Progenitor cell of endocrine pancreas (in vitro differentiated cells): Measurements from ENCODE around the gene FBXO4. TPM values are rescaled to one million over a fixed set of nuclear protein-coding genes. Genes with fewer than 3 reads are reported as not detected.

Source experiments
- DNase-seq: peaks from one replicate; pipeline ENCODE4 v3.0.0; 2021; ENCODE audit warnings: low spot score; ENCODE audit not compliant: unreplicated experiment
- H3K27ac Mint-ChIP-seq: 2 replicates; pipeline ENCODE4 v1.8.0; 2021; ENCODE audit warnings: mild to moderate bottlenecking, moderate library complexity, mixed read lengths
- H3K27me3 Mint-ChIP-seq: 2 replicates; pipeline ENCODE4 v1.8.0; 2021; ENCODE audit warnings: mixed read lengths
- H3K36me3 Mint-ChIP-seq: 2 replicates; pipeline ENCODE4 v1.8.0; 2022; ENCODE audit warnings: mixed read lengths; ENCODE audit not compliant: insufficient read depth
- H3K4me1 Mint-ChIP-seq: 2 replicates; pipeline ENCODE4 v1.8.0; 2021; ENCODE audit warnings: low read depth, mixed read lengths
- H3K4me3 Mint-ChIP-seq: 2 replicates; pipeline ENCODE4 v1.8.0; 2021; ENCODE audit warnings: low read depth, mild to moderate bottlenecking, moderate library complexity, mixed read lengths
- H3K9me3 Mint-ChIP-seq: 2 replicates; pipeline ENCODE4 v1.8.0; 2021; ENCODE audit warnings: low read depth, mixed read lengths
- total RNA-seq: library from RNA; stranded (reverse); gene quantifications from 2 replicates; pipeline ENCODE4 v1.2.1, GENCODE V29; 2021
- TF ChIP-seq, protein P1 (sequence below): fragments of 200-600 bp; sonication (generic); IDR thresholded peaks from one replicate; pipeline ENCODE4 v1.5.0; 2021; ENCODE audit warnings: antibody characterized with exemption, mild to moderate bottlenecking; ENCODE audit not compliant: unreplicated experiment

Gene FBXO4
- total RNA-seq, 1 donor from 2014 or later = 6.9 TPM

DNA sequence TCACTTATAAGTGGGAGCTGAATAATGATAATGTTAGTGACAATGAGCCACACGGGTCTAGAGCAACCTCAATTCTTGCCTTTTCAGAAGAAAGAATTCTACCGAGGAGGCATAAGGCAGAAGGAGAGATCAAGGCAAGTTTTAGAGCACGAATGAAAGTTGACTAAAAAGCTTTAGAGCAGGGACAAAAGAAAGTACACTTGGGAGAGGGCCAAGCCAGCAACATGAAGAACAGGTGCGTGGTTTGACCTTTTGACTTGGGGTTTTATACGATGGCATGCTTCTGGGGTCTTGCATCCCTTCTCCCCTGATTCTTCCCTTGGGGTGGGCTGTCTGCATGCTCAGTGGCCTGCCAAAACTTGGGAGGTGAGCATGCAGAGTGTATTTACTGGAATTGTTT, 42.3 kb upstream of the FBXO4 start:
- Mint-ChIP-seq H3K36me3 (no peaks in the 10 kb centered on the region), H3K9me3 (peaks cover 4% of the 10 kb centered on the region), H3K27me3 (no peaks in the 10 kb centered on the region), H3K4me3 (no peak overlapping the region), H3K27ac (no peak overlapping the region), H3K4me1 (peaks cover 15% of the 10 kb centered on the region)
- TF ChIP-seq, protein P1, sequence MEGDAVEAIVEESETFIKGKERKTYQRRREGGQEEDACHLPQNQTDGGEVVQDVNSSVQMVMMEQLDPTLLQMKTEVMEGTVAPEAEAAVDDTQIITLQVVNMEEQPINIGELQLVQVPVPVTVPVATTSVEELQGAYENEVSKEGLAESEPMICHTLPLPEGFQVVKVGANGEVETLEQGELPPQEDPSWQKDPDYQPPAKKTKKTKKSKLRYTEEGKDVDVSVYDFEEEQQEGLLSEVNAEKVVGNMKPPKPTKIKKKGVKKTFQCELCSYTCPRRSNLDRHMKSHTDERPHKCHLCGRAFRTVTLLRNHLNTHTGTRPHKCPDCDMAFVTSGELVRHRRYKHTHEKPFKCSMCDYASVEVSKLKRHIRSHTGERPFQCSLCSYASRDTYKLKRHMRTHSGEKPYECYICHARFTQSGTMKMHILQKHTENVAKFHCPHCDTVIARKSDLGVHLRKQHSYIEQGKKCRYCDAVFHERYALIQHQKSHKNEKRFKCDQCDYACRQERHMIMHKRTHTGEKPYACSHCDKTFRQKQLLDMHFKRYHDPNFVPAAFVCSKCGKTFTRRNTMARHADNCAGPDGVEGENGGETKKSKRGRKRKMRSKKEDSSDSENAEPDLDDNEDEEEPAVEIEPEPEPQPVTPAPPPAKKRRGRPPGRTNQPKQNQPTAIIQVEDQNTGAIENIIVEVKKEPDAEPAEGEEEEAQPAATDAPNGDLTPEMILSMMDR = no peak
- DNase-seq = no peak

DNA sequence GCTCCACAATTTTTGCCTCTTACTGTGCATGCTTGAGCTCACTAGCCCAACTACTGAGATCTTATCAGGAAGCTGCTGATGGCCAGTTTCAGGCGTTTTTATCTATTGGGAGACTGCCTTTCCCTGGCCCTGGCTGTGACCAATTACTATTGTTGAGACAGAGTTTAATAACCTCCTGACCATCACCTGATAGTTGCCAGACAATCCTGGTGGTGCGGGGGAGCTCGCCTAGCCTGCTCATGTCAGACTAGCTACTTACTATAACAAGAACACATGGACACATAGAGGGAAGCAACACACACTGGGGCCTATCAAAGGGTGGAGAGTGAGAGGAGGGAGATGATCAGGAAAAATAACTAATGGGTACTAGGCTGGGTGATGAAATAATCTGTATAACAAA, 41.8 kb upstream of the FBXO4 start:
- H3K4me1 Mint-ChIP-seq = peaks cover 12% of the 10 kb centered on the region
- no peaks in the 10 kb centered on the region for H3K36me3 Mint-ChIP-seq
- DNase-seq = no peak
- TF ChIP-seq, protein P1 = no peak
- H3K27me3 Mint-ChIP-seq = no peaks in the 10 kb centered on the region
- no peak overlapping the region for H3K4me3 Mint-ChIP-seq
- H3K27ac Mint-ChIP-seq = no peak overlapping the region
- peaks cover 4% of the 10 kb centered on the region for H3K9me3 Mint-ChIP-seq

DNA sequence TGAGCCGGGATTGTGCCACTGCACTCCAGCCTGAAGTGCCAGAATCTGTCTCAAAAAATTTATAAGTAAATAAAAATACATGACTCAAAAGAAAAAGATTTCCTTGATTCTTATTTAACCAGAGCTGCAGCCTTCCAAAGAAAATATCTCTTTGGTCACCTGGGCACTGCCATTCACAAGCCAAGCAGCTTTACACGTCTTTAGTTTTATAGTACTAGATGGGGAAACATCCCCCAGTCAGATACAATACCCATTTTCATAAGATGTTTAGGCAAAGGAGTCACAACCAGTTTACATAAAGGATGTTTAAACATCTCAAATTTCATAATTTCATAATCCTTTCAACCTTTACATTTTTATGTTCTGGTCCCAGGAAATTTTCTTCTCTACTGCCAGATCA, 41.1 kb upstream of the FBXO4 start:
- H3K27ac Mint-ChIP-seq = no peak overlapping the region
- H3K9me3 Mint-ChIP-seq = peaks cover 4% of the 10 kb centered on the region
- TF ChIP-seq, protein P1 = no peak
- no peak for DNase-seq
- H3K36me3 Mint-ChIP-seq = no peaks in the 10 kb centered on the region
- no peak overlapping the region for H3K4me3 Mint-ChIP-seq
- H3K4me1 Mint-ChIP-seq = peaks cover 5% of the 10 kb centered on the region
- H3K27me3 Mint-ChIP-seq = no peaks in the 10 kb centered on the region

DNA sequence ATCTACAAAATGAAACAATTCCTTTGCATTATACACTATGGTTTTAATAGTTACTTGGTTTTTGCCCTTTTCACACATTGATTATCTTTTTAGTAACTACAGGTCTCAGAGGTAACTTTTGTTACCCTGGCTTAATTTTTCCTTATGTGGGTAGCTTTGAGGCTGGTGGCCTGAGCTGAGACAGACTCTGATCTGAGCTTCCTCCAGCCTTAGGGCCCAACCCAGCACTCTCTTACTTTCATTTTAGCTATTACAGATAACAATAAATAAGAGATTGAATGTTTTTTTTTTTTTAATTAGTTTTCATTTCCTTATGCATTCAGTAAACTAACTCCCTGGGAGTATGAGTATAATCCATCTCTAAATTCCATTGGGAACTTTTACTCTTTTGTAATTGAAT, 39.8 kb upstream of the FBXO4 start:
- no peaks in the 10 kb centered on the region for H3K27me3 Mint-ChIP-seq
- H3K9me3 Mint-ChIP-seq = peaks cover 4% of the 10 kb centered on the region
- H3K4me3 Mint-ChIP-seq = no peak overlapping the region
- TF ChIP-seq, protein P1 = no peak
- no peaks in the 10 kb centered on the region for H3K36me3 Mint-ChIP-seq
- DNase-seq = no peak
- no peaks in the 10 kb centered on the region for H3K4me1 Mint-ChIP-seq
- H3K27ac Mint-ChIP-seq = no peak overlapping the region

DNA sequence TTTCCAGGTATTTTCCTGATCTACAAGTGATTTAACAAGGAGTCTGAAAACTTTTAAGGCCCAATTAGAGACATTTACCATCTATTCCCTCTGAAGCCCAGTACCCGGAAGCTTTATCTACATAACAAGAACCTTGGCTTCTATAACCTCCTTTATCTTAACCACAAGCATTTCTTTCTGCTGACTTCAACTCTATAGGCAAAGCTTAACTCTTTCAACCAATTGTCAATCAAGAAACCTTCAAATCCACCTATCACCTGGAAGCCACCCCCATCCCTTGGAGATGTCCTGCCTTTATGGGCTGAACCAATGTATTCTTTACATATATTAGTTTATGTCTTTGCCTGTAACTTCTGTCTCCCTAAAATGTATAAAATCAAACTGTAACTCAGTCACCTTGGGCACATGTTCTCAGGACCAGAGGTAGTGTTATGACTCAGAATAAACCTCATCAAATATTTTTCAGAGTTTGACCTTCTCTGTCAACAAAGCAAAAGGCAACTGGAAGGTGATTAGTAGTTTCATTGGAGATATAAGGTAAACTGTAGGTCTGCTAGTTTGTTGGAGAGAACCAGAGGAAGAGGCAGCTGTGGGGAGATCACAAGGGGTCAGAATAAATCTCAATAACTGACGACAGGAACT, 33.9 kb upstream of the FBXO4 start:
- H3K9me3 Mint-ChIP-seq = peaks cover 4% of the 10 kb centered on the region
- TF ChIP-seq, protein P1 = no peak
- no peak overlapping the region for H3K27ac Mint-ChIP-seq
- peaks cover 1% of the 10 kb centered on the region for H3K4me1 Mint-ChIP-seq
- H3K36me3 Mint-ChIP-seq = no peaks in the 10 kb centered on the region
- H3K4me3 Mint-ChIP-seq = no peak overlapping the region
- H3K27me3 Mint-ChIP-seq = peaks cover 11% of the 10 kb centered on the region
- DNase-seq = no peak
